GM10248 (cell line): ENCODE results near the gene IGFL2.

Source experiments
- CTCF ChIA-PET: fragments of 300-600 bp; sonication (Branson Sonifier 250); formaldehyde crosslinking; extraction: SDS; loops from one replicate; lab custom pipeline; 2021; ENCODE audit warnings: antibody characterized with exemption; lab: Yijun Ruan, JAX
- POLR2A ChIA-PET: fragments of 350-650 bp; sonication (Branson Sonifier 250); formaldehyde crosslinking; extraction: SDS; loops from one replicate; lab custom pipeline; 2020; ENCODE audit warnings: antibody characterized with exemption; lab: Yijun Ruan, JAX
- DNase-seq: peaks from one replicate; pipeline ENCODE4 v3.0.0; 2012; ENCODE audit errors: extremely low spot score
- CTCF ChIP-seq: IDR thresholded peaks from 2 replicates; pipeline ENCODE4 v1.5.1; 2012; ENCODE audit warnings: mild to moderate bottlenecking, low read depth; ENCODE audit errors: extremely low read depth, missing control alignments, control extremely low read depth

The IGFL2 gene

DNA sequence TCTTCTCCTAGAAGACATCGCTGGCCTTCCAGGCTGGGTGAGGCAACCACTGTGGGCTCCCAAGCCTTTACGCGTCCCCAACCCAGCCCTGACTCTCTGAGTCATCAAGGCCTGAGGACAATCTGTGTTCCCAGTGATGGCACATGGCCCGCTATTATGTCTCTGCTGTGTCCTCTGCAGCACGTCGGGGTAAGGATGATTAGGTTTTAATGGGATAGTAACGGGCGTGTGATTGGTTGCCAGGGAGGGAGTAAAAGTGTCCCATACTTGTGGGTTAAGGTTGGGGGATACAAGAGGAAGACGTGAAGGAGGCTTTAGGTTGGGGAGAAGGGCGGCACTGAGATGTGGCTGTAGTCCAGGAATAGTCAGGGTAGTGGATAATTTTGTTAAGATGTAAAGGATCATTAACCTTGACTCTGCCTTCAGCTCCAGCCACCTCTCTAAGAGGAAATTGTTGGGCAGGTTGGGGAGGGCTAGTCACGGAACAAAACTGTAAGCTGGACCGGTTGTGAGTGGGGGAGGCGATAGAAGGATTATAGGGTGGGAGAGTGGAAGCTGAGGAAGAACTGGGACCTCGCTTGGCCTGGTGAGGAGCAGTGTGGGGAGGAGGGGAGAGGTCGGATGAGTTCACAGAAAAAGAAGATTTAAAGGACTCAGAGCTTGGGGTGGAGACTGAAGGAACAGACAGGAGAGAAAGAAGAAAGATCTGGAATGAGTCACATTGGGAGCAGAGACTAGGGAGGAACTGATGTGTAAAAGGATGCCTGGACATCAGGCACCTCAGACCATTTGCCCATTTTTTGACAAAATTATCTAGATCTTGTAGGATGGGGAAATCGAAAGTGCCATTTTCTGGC lies 53.6 kb downstream of the IGFL2 start:
- POLR2A ChIA-PET: no interaction called here
- DNase-seq: no peak
- CTCF ChIA-PET: no interaction called here
- TF ChIP-seq CTCF: no peak

GRCh38 chr19:46202426-46202825 lies 54.4 kb downstream of the IGFL2 start:
- ChIA-PET POLR2A (no interaction called here), CTCF (no interaction called here)
- no peak for TF ChIP-seq CTCF
- DNase-seq: no peak

- DNase-seq: no peak
- TF ChIP-seq CTCF: no peak
- POLR2A ChIA-PET: no interaction called here
- CTCF ChIA-PET: no interaction called here
Observed at GRCh38 chr19:46202872-46203860, 55.1 kb downstream of the IGFL2 start.

- ChIA-PET POLR2A (no interaction called here), CTCF (no interaction called here)
- TF ChIP-seq CTCF: no peak
- no peak for DNase-seq
Observed at GRCh38 chr19:46204008-46204407, 56.0 kb downstream of the IGFL2 start.

DNA sequence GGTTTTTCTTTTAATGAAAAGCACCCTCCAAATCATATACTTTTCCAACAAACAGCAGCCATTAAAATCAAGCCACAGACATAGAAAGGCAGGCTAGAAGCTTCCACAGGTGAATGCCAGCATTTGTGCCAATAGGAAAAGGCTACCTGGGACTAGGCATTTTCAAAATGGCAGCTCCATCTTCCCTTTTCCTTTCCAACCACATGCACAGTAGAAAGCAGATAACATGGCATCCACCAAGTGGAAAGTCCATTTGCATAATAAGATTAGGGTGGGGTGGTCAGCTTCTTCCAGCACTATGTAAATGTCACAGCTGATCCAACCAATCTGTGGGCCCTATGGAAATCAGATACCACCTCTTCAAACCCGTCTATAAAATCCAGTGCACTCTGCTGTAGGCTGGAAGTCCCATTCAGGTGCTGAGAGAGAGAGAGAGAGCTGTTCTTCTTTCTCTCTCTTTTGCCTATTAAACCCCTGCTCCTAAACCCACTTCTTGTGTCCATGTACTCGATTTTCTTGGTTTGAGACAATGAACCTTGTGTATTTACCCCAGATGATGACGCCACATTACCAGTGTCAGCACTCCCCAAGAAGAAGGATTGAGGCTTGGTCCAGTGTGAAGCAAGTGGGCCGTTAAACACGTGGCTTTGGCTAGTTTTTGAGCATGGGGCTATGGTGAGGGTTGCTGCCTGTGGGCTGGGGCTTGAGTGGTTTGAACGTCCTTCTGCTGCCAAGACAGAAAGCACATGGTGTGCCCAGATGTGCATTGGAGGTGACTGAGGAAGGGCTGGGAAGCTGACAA lies 57.3 kb downstream of the IGFL2 start:
- TF ChIP-seq CTCF: no peak
- POLR2A ChIA-PET: no interaction called here
- CTCF ChIA-PET: interaction anchor here (1.1 to 1.2 kb wide), 3 partner anchors 11 to 75 kb away, joined by 3 read pairs; no protein-coding TSS in a partner anchor
- no peak for DNase-seq
